Chondrocyte (in vitro differentiated cells): ENCODE data around the gene DMRTC2. TPM values are rescaled to one million over a fixed set of nuclear protein-coding genes. Genes with fewer than 3 reads are reported as not detected.
A peak's percentile ranks its signal among the peaks of the same experiment; 100 is the strongest.

Experiments used
- DNase-seq: peaks from one replicate; pipeline ENCODE4 v3.0.0; 2021; ENCODE audit warnings: mixed read lengths, low spot score
- H3K27ac Mint-ChIP-seq: one replicate; pipeline ENCODE4 v1.8.0; 2021; ENCODE audit warnings: mild to moderate bottlenecking, moderate library complexity, mixed read lengths; ENCODE audit not compliant: unreplicated experiment
- H3K27me3 Mint-ChIP-seq: 2 replicates; pipeline ENCODE4 v1.8.0; 2021; ENCODE audit warnings: low read depth, mixed read lengths
- H3K36me3 Mint-ChIP-seq: 2 replicates; pipeline ENCODE4 v1.8.0; 2021; ENCODE audit warnings: low read depth, mixed read lengths
- H3K4me1 Mint-ChIP-seq: 2 replicates; pipeline ENCODE4 v1.8.0; 2021; ENCODE audit warnings: low read depth, mild to moderate bottlenecking, mixed read lengths
- H3K4me3 Mint-ChIP-seq: one replicate; pipeline ENCODE4 v1.8.0; 2021; ENCODE audit warnings: mild to moderate bottlenecking, moderate library complexity, mixed read lengths; ENCODE audit not compliant: unreplicated experiment
- H3K9me3 Mint-ChIP-seq: 2 replicates; pipeline ENCODE4 v1.8.0; 2021; ENCODE audit warnings: low read depth, mixed read lengths
- total RNA-seq: library from RNA; stranded (reverse); gene quantifications from 3 replicates; pipeline ENCODE4 v1.2.1, GENCODE V29; 2021
- TF ChIP-seq, protein P1 (sequence below): fragments of 200-600 bp; sonication (generic); IDR thresholded peaks from 2 replicates; pipeline ENCODE4 v1.5.0; 2021; ENCODE audit warnings: antibody characterized with exemption, mild to moderate bottlenecking, moderate library complexity

Gene DMRTC2
- total RNA-seq, 1 donor from 2014 or later = not detected

DNA sequence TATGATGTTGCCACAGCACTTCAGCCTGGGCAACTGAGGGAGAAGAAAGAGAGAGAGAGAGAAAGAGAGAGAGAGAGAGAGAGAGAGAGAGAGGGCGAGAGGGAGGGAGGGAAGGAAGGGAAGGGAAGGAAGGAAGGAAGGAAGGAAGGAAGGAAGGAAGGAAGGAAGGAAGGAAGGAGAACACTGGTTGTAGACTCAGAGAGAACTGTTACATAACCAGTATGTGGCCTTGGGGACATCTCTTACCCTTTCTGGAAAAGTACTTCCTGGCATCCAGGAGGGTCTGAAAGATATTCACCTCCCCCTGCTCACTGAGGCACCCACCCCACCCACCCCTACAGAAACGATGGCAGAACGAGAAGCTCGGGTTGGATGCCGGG is 35.5 kb downstream of the DMRTC2 start:
- TF ChIP-seq, protein P1, sequence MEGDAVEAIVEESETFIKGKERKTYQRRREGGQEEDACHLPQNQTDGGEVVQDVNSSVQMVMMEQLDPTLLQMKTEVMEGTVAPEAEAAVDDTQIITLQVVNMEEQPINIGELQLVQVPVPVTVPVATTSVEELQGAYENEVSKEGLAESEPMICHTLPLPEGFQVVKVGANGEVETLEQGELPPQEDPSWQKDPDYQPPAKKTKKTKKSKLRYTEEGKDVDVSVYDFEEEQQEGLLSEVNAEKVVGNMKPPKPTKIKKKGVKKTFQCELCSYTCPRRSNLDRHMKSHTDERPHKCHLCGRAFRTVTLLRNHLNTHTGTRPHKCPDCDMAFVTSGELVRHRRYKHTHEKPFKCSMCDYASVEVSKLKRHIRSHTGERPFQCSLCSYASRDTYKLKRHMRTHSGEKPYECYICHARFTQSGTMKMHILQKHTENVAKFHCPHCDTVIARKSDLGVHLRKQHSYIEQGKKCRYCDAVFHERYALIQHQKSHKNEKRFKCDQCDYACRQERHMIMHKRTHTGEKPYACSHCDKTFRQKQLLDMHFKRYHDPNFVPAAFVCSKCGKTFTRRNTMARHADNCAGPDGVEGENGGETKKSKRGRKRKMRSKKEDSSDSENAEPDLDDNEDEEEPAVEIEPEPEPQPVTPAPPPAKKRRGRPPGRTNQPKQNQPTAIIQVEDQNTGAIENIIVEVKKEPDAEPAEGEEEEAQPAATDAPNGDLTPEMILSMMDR = no peak
- no peak overlapping the region for H3K27ac Mint-ChIP-seq
- no peak overlapping the region for H3K4me3 Mint-ChIP-seq
- no peak for DNase-seq
- peaks cover 13% of the 10 kb centered on the region for H3K4me1 Mint-ChIP-seq
- no peaks in the 10 kb centered on the region for H3K27me3 Mint-ChIP-seq
- no peaks in the 10 kb centered on the region for H3K9me3 Mint-ChIP-seq
- H3K36me3 Mint-ChIP-seq = no peaks in the 10 kb centered on the region

DNA sequence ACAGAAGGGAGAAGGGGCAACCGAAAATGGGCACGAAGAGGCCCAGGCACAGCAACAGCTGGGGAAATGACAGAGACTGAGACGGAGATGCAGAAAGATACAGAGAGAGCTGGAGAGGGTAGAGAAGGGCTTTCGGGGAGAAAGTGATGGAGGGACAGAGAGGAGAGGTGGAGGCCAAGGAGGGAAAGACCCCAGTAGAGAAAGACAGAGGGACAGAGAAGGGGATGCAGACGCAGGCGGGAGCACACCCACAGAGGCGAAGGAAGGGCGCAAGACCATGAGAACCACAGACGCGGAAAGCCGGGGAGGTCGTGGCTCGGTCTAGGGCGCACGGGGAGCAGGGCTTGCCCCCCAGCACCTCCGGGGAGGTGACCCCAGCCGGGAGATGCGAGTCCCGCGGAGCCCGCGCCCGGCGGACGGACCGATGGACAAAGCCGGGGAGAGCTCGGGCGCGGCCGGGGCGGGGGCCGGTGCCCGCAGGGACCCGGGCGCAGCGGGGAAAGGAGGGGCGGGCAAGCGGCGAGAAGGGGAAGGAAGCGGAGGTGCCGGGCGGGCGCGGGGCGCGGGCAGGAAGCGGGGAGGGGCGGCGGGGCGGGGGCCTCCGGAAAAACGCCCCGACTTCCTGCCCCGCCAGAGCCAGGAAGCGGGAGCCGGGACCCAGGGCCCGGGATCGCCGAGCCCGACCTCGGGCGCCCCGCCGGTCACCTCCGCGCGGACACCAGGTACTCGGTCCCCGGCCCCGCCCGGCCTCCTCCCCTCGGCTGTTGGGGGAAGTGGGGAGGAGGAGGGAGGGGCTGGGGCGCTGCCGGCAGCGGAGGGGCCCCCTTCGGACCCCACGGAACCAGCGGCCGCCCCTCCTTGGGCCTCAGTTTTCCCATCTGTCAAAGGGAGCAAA is 38.0 kb downstream of the DMRTC2 start, which contains the start of gene ARHGEF1:
TSS of gene ARHGEF1 (plus strand) at position 617 of the 895 bp plus-strand sequence. CDS start 4,899 bp downstream, outside the sequence.
- H3K4me3 Mint-ChIP-seq = peak within 1 kb of the TSS; percentile 95
- DNase-seq = no peak
- no peaks in the 10 kb centered on the region for H3K27me3 Mint-ChIP-seq
- H3K27ac Mint-ChIP-seq = peak within 1 kb of the TSS; percentile 94
- TF ChIP-seq, protein P1 = no peak
- no peaks in the 10 kb centered on the region for H3K9me3 Mint-ChIP-seq
- H3K4me1 Mint-ChIP-seq = peaks cover 33% of the 10 kb centered on the region
- H3K36me3 Mint-ChIP-seq = no peaks in the 10 kb centered on the region

DNA sequence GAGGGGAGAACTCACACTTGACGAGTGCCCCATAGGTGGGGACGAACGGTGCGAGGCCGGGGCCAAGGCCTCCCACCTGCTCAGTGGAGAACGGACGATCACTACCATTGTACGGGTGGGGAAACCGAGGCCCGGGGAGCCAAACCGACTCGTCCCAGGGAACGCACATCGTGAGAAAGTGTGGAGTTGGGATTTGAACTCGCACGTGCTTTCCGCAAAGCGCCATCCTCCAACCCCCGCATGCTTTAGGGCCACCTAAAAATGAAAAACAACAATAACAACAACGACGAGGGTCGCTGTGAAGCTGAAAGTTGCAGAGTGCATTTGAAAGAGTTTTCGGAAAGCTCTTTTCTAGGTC is 38.6 kb downstream of the DMRTC2 start:
- no peak for DNase-seq
- H3K4me3 Mint-ChIP-seq = peak overlapping the region; percentile 95
- TF ChIP-seq, protein P1 = no peak
- peaks cover 3% of the 10 kb centered on the region for H3K36me3 Mint-ChIP-seq
- no peaks in the 10 kb centered on the region for H3K9me3 Mint-ChIP-seq
- peak overlapping the region; percentile 94 for H3K27ac Mint-ChIP-seq
- peaks cover 33% of the 10 kb centered on the region for H3K4me1 Mint-ChIP-seq
- no peaks in the 10 kb centered on the region for H3K27me3 Mint-ChIP-seq

DNA sequence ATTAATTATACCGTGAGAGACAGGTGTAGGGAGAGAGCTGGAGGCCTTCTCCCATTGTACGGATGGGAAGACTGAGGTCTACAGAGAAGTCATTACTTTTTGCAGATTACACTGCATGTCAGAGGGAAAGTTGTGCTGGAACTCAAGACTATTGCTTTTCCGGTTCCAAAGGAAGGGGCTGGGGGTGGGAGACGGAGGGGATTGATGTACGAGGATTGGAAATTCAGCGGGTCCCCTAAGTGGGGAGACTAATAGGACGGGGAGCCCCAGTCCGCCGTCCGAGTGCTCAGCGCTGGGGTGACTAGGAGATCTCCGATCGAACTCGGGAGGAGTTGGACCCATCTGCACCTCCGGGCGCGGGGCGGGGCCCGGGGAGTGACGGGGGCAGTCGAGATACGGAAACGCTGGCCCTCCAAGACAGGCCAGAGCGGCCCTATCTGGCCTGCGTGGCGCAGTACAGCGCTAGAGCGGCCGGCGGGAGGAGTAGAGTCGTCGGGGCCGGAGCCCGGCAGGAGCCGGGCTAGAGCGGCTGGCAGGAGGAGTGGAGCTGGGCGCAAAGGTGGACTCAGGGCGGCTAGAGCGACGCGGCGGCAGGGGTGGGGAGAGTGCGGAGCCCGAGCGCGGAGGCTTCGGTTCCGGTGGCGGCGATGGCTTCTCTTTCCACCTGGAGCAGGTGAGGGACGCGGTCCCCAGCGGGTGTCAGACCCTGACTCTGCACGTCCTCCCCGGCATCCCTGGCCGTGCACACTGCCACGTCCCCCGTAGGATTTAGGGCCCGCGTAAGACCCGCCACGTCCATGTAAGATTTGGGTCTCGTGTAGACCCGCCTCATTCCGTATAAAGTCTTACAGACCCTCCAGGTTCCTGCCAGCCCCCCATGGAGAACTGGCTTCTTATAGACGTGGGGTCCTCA is 39.2 kb downstream of the DMRTC2 start:
- TF ChIP-seq, protein P1 = peak; percentile 44
- Mint-ChIP-seq H3K27me3 (no peaks in the 10 kb centered on the region), H3K36me3 (peaks cover 4% of the 10 kb centered on the region), H3K4me1 (peaks cover 33% of the 10 kb centered on the region), H3K4me3 (peak overlapping the region; percentile 95), H3K9me3 (no peaks in the 10 kb centered on the region), H3K27ac (peak overlapping the region; percentile 94)
- peak; percentile 98 for DNase-seq
